Non-pigmented ciliary epithelial cell (primary cell): ENCODE data around the gene NELFB.

Source experiments
- DNase-seq: peaks from one replicate; pipeline ENCODE4 v3.0.0-alpha.2; 2010; ENCODE audit warnings: low read depth

Gene NELFB

GRCh38 chr9:137281345-137282116, 26.4 kb downstream of the NELFB start:
- DNase-seq: no peak

- DNase-seq: no peak
Measured at GRCh38 chr9:137286975-137287383, 31.9 kb downstream of the NELFB start.

- no peak for DNase-seq
Measured at GRCh38 chr9:137293094-137293481, 38.0 kb downstream of the NELFB start.

DNA sequence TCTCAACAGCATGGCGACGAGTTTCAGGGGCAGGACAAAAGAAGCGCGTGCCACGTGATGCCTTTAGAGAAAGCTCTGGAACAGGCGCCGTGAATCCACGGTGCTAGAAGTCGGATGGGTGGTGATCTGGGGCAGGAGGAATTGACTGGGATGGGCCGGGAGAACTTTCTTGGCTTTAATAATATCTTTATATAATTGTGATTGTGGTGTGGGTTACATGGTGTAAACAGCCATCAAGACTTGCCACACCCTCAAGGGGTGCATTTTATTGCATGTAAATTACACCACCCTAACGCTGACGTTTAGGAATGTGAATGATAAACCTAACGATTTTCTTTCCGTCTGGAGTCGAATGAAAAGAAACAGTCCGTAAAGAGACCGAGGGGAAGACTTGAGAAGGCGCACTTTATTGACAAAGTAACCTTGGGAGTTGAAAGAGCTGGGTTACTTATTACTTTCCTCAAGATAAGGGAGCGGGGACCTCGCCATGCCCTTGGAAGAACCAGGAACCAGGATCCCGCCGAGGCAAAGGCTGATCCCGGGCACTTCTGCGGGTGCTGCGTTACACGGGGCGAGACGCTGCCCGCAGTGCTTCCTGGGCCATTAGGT, 38.5 kb downstream of the NELFB start:
- no peak for DNase-seq

- no peak for DNase-seq
Measured at GRCh38 chr9:137294091-137294680, 39.1 kb downstream of the NELFB start.

GRCh38 chr9:137294681-137295237, 39.6 kb downstream of the NELFB start:
- DNase-seq: no peak

- no peak for DNase-seq
Measured at GRCh38 chr9:137295238-137295811, 40.2 kb downstream of the NELFB start.

DNA sequence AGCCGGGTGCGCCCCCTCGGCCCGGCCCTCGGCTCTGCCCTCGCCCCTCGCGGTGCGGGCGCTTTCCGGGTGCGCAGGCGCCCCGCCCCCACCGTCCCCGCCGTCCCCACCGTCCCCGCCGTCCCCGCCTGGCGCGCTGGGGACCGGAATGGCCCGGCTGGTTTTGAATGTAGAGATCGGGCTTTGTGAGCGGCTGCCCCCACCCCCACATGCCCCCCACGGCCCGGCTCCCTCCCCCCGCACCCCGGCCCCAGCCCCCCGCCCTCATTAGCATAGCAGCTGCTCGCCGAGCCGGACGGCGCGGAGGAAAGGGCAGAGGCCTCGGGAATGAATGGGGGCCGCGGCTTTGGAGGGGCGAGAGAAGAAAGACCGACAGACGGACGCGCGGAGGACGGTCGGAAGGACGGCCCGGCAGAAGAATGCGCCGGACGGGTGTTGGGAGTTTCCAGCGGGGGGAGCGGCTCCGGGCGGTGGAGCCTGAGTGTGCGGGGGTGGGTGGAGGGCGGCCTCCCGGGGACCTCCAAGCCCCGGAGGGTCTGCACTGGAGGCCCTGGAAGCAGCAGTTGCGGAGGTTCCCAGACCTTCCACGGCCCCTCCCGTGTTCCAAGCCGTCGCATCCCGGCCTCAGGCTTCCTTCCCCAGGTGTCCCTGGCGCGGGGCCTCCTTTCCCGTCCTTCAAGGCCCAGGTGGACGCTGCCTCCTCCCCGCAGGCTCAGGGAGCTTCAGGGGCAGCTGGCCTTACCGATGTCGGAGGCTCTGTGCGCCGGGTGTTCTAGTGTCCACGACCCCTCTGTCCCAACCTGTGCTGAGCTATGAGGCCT, 40.9 kb downstream of the NELFB start:
- DNase-seq: no peak

DNA sequence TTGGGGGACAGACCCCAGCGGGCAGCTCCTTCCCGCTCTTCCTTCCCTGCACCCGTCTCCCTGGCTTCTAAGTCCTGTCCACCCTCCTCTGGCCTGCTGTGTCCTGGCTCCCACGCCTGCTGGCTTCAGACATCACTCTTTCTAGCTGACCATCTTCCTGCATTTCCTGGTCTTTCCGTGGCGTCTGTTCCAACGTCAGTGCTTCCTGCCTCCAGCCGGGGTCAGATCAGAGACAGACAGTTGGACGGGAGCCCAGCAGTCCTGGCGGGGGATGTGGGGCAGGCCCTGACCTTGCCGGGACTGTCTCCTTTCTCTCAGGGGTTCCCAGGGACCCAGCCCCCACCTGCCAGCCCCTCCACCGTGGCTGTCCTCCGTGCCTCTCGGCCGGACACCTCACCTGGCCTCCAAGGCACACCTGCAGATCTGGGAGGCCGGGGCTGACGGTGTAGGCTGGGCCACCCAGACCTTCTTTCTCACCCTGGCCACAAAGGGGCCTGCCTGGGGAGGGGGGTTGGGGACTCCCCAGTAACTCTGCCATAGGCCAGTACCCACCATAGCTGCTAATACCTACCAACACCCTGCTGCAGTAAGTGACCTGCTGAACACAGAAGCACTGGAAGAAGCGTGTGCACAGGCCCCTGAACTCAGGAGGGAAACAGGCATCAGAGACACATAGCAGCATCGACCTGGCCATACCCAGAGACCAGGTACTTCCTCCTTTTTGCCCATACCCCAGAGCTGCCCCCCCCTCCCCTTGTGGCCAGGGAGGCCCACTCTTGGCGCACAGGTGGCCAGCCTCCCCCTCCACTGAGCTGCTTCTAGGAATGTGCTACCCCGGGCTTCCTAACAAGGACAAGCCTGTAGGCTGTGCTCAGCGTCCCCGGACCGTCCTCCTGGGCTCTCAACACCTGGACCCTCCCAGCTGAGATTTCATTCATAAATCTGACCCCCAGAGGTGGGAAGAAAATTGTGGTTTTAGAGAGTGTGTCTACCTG, 41.8 kb downstream of the NELFB start:
- no peak for DNase-seq

DNA sequence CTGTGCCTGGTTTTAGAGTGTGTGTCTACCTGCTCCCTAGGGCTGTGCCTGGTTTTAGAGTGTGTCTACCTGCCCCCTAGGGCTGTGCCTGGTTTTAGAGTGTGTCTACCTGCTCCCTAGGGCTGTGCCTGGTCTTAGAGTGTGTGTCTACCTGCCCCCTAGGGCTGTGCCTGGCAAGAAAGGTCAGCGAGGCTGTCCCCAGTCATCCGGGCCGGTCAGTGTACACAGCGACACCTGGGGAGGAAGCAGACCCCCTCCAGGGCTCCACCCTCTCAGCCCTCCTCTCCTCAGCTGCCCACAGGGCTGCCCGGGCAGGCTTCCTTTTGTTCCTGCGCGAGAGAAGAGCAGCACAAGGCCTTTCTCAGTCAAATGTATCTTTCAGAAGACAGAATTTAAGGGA, 42.8 kb downstream of the NELFB start:
- no peak for DNase-seq

DNA sequence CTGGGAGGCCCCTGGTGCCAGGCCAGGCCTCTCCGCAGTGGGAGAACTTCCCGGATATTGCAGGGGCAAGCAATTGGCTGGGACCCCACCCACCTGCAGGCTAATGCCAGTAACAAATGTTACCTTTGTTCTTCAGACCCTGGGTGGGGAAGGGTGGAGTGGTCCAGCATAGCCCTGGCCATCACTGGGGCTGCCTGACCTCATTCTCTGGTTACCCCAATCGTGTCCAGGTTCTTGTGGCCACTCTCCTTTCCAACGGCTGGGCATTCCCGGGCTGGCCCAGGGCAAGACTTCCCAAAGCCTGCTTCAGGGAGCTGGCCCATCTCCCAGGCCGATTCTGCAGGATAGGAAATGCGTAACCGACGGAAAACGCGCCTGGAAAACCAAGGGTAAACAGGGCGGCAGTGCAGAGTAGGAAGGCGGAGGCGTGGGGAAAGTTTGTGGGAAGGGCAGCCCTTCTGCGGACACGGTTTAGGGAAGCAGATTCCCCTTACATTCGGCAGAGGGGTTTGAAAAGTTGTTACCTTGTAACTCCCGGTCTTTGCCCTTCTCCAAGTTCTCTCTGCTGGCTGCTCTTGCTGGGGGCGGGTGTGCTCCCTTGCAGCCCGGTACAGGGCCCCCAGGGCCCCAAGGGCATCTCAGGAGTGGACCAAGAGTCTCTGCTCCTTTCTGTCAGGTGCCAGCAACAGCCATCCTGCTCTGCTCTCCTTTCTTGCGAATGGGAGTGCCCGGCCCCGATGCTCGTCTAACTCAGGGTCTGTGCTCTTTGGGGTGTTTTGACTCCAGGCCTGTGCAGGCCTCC, 43.5 kb downstream of the NELFB start:
- DNase-seq: no peak

GRCh38 chr9:137299203-137299565, 44.1 kb downstream of the NELFB start:
- DNase-seq: no peak

GRCh38 chr9:137299938-137300337, 44.8 kb downstream of the NELFB start:
- no peak for DNase-seq

DNA sequence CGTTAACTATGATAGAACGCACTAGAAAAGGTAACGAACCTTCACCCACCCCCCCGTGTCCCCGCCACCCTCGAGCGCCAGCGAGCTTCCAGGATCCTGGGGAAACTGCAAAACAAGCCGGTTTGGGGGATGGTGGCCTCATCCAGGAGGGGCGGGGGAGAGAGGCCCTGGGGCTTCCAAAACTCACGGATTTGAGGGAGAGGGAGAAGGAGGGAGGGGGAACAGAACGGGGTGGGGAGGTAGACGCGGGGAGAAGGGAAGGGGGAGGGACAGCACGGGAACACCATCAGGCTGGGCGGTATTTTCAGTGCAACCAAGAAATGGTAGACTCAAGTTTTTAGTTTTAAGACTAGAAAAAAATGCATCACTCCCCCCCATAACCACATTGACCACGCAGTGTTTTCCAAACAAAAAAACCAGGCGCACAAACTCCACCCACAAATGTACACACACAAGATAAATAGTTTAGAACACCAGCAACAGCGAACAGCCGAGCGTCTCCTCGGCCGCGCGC, 45.5 kb downstream of the NELFB start:
- no peak for DNase-seq

GRCh38 chr9:137301081-137301947, 46.2 kb downstream of the NELFB start:
- no peak for DNase-seq

DNA sequence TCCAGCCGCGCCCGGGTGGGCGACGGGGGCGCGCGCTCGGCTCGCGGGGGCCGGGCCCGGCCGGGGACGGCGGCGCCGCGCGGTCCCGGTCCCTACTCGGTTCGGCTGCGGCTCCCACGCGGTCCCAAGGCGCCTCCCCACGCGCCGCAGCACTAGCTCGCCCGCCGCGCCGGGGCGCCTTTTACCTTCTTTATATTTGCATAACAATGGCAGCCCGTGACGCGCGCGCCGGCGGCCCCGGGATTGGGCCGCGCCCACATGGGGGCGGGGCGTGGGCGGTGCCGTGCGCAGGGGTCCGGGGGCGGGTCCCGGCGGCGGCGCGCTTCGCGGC, 47.0 kb downstream of the NELFB start, which contains the start of gene NRARP:
TSS of gene NRARP (minus strand) at position 154 of the 331 bp plus-strand sequence. CDS start 343 bp downstream, outside the sequence.
- no peak for DNase-seq

DNA sequence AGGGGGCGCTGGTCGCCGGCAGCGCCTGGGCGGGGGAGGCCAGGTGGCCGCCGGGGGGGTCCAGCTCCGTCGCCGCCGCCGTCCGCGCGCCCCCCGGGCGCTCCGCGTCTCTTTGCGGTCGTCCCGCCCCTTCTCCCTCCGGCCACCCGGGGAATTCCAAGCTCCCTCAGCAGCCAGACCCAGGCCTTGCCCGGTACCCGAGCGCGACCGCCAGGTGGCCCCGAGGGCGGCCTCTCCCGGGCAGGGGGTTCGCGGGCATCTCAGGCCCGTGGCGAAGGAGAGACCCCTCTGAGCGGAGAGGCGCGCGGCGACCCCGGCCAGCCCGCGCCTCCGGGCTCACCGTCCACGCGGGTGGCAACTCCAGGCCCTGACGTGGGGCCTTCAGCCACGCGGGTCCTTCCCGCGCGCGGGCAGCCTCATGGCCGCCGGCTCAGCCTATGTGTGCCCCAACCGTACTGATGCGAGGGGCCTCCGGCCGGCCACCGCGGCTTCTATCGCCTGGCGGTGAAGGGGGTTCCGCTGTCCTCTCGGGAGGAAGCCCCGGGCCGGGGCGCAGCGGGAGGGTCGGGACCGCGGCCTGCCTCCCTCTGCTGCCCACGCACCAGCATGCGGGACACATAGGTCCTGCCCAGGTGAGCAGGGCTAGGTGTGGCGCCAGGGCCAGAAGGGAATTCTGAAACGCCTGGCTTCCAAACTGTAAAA, 47.5 kb downstream of the NELFB start:
- no peak for DNase-seq
